GM12874 (cell line): ENCODE measurements around the gene CAPN9.

ENCODE experiments used
- CTCF ChIP-seq: IDR thresholded peaks from 2 replicates; pipeline ENCODE4 v1.5.1; 2011; ENCODE audit warnings: low read depth, mild to moderate bottlenecking, control low read depth, low read length, moderate library complexity; ENCODE audit not compliant: insufficient read depth

The CAPN9 gene

GRCh38 chr1:230735447-230735846 is 11.7 kb upstream of the CAPN9 start:
- TF ChIP-seq CTCF, result no peak

GRCh38 chr1:230737622-230738262 is 9.4 kb upstream of the CAPN9 start:
- no peak for TF ChIP-seq CTCF

- no peak for TF ChIP-seq CTCF
Observed at GRCh38 chr1:230739564-230740290, 7.5 kb upstream of the CAPN9 start.

- TF ChIP-seq CTCF, result no peak
Observed at GRCh38 chr1:230743899-230744298, 3.3 kb upstream of the CAPN9 start.

- no peak for TF ChIP-seq CTCF
Observed at GRCh38 chr1:230744382-230744781, 2.8 kb upstream of the CAPN9 start.

GRCh38 chr1:230745071-230745470 is 2.1 kb upstream of the CAPN9 start:
- TF ChIP-seq CTCF, result no peak

GRCh38 chr1:230746617-230747016 is 571 bp upstream of the CAPN9 start:
- no peak for TF ChIP-seq CTCF
